Transverse colon (tissue), 4 donors: ENCODE results near the gene HIVEP1.

Source experiments
- CTCF ChIP-seq, 5 experiments: fragments of 200-600 bp in 3 of 5; fragments of 450-650 bp in 2 of 5; sonication (generic) in 3 of 5; IDR thresholded peaks; 1 replicate in 2 of 5; 2 replicates in 3 of 5; pipeline ENCODE4 v1.5.1; 2016 to 2017; ENCODE audit warnings: antibody characterized with exemption in 5 of 5, inconsistent platforms in 3 of 5, mild to moderate bottlenecking in 2 of 5, moderate library complexity in 1 of 5
- EP300 ChIP-seq: sonication (generic); formaldehyde crosslinking; IDR thresholded peaks from one replicate; pipeline ENCODE4 v1.6.1; 2017; ENCODE audit warnings: antibody characterized with exemption, low read depth
- POLR2A ChIP-seq: fragments of 450-650 bp; IDR thresholded peaks from one replicate; pipeline ENCODE4 v1.6.1; 2016; ENCODE audit warnings: antibody characterized with exemption, mild to moderate bottlenecking, moderate library complexity
- POLR2AphosphoS5 ChIP-seq, 3 donors: sonication (generic); formaldehyde crosslinking; IDR thresholded peaks; one replicate each; pipeline ENCODE4 v1.6.1; 2016; ENCODE audit warnings: antibody characterized with exemption in 3 of 3

GRCh38 chr6:12001004-12001705 is 11.0 kb upstream of the HIVEP1 start:
- TF ChIP-seq CTCF (IDR thresholded peaks at IDR 0.05): no peak
- TF ChIP-seq POLR2AphosphoS5 (IDR thresholded peaks at IDR 0.05): no peak
- no peak for TF ChIP-seq POLR2A
- no peak for TF ChIP-seq EP300
